NT2/D1 (cell line): ENCODE results near the gene HSD17B1.

Experiments
- SUZ12 ChIP-seq: IDR thresholded peaks from 2 replicates; pipeline ENCODE4 v1.6.1; 2011; ENCODE audit not compliant: insufficient read length, insufficient read depth; ENCODE audit errors: extremely low read depth
- YY1 ChIP-seq: IDR thresholded peaks from 2 replicates; pipeline ENCODE4 v1.6.1; 2011; ENCODE audit not compliant: insufficient read length, insufficient read depth
- ZNF274 ChIP-seq: IDR thresholded peaks from 2 replicates; pipeline ENCODE4 v1.6.1; 2011; ENCODE audit warnings: mild to moderate bottlenecking, low read depth, low read length

GRCh38 chr17:42543190-42544079, 9.3 kb upstream of the HSD17B1 start:
- TF ChIP-seq YY1: no peak
- TF ChIP-seq ZNF274: no peak
- TF ChIP-seq SUZ12: no peak
